Measurements from ENCODE around the gene SLC5A12.

Gene SLC5A12

GRCh38 chr11:26719289-26719973, 2.4 kb downstream of the SLC5A12 start:
- no peak for DNase-seq (ENCODE audit: low read depth)

GRCh38 chr11:26717771-26718170, 4.1 kb downstream of the SLC5A12 start:
- DNase-seq (ENCODE audit: low read depth) = no peak

GRCh38 chr11:26715133-26715532, 6.7 kb downstream of the SLC5A12 start:
- no peak for DNase-seq (ENCODE audit: low read depth)

GRCh38 chr11:26712497-26712896, 9.4 kb downstream of the SLC5A12 start:
- no peak for DNase-seq (ENCODE audit: low read depth)

GRCh38 chr11:26710489-26710888, 11.4 kb downstream of the SLC5A12 start:
- no peak for DNase-seq (ENCODE audit: low read depth)

- no peak for DNase-seq (ENCODE audit: low read depth)
Observed at GRCh38 chr11:26708736-26709456, 13.0 kb downstream of the SLC5A12 start.

- DNase-seq (ENCODE audit: low read depth) = no peak
Observed at GRCh38 chr11:26706181-26706580, 15.7 kb downstream of the SLC5A12 start.

- DNase-seq (ENCODE audit: low read depth) = no peak
Observed at GRCh38 chr11:26704249-26704648, 17.6 kb downstream of the SLC5A12 start.

- DNase-seq (ENCODE audit: low read depth) = no peak
Observed at GRCh38 chr11:26703411-26704191, 18.3 kb downstream of the SLC5A12 start.

GRCh38 chr11:26702406-26702805, 19.5 kb downstream of the SLC5A12 start:
- no peak for DNase-seq (ENCODE audit: low read depth)

GRCh38 chr11:26700574-26701235, 21.2 kb downstream of the SLC5A12 start:
- DNase-seq (ENCODE audit: low read depth) = no peak

GRCh38 chr11:26698224-26698623, 23.6 kb downstream of the SLC5A12 start:
- no peak for DNase-seq (ENCODE audit: low read depth)

- DNase-seq (ENCODE audit: low read depth) = no peak
Observed at GRCh38 chr11:26696330-26696729, 25.5 kb downstream of the SLC5A12 start.

GRCh38 chr11:26688701-26689100, 33.2 kb downstream of the SLC5A12 start:
- DNase-seq (ENCODE audit: low read depth) = no peak

GRCh38 chr11:26687351-26687750, 34.5 kb downstream of the SLC5A12 start:
- DNase-seq (ENCODE audit: low read depth) = no peak

- no peak for DNase-seq (ENCODE audit: low read depth)
Observed at GRCh38 chr11:26677566-26677965, 44.3 kb downstream of the SLC5A12 start.

- no peak for DNase-seq (ENCODE audit: low read depth)
Observed at GRCh38 chr11:26676641-26677040, 45.2 kb downstream of the SLC5A12 start.

- DNase-seq (ENCODE audit: low read depth) = no peak
Observed at GRCh38 chr11:26675233-26675928, 46.5 kb downstream of the SLC5A12 start.

GRCh38 chr11:26665946-26666345, 55.9 kb downstream of the SLC5A12 start:
- no peak for DNase-seq (ENCODE audit: low read depth)

GRCh38 chr11:26665036-26665435, 56.8 kb downstream of the SLC5A12 start:
- no peak for DNase-seq (ENCODE audit: low read depth)

- no peak for DNase-seq (ENCODE audit: low read depth)
Observed at GRCh38 chr11:26662916-26663315, 58.9 kb downstream of the SLC5A12 start.

- no peak for DNase-seq (ENCODE audit: low read depth)
Observed at GRCh38 chr11:26655287-26655686, 66.6 kb downstream of the SLC5A12 start.
